ENCODE results near the gene ST8SIA6. TPM values are rescaled to one million over a fixed set of nuclear protein-coding genes. Genes with fewer than 3 reads are reported as not detected.

The ST8SIA6 gene
- total and polyA plus RNA-seq, 2 of the 8 experiments (the other 6 are each of a cell fraction or from before 2014, with no cell fraction given), result 0.70 to 1.1 TPM

- Histone ChIP-seq H2BK15ac (ENCODE audit: low read length) (no peak overlapping the region), H3K27me3 (replicated peaks in 1 of 4; ENCODE audit: control insufficient read depth in 3 of 4, extremely low read depth in 1 of 4, insufficient read depth in 3 of 4, low read length in 3 of 4) (no peaks in the 10 kb centered on the region), H2BK12ac (ENCODE audit: low read depth, low read length) (no peak overlapping the region), H3K4me1 (replicated peaks in 1 of 4; ENCODE audit: control insufficient read depth in 3 of 4, insufficient read depth in 4 of 4, low read length in 3 of 4) (no peaks in the 10 kb centered on the region), H3K79me2 (ENCODE audit: control insufficient read depth in 1 of 2, insufficient read depth in 2 of 2, low read length in 2 of 2) (no peaks in the 10 kb centered on the region), H2AFZ (ENCODE audit: low read length) (no peak overlapping the region), H3K14ac (ENCODE audit: insufficient read length) (no peak overlapping the region), H4K91ac (replicated peaks; ENCODE audit: insufficient read length, low read length) (no peak overlapping the region), H2BK120ac (replicated peaks; ENCODE audit: low read depth, low read length) (no peak overlapping the region), H4K8ac (ENCODE audit: extremely low read depth, insufficient read depth, low read length) (no peak overlapping the region), H2BK20ac (ENCODE audit: low read length) (no peak overlapping the region), H3K9me3 (ENCODE audit: insufficient read depth in 2 of 2, low read depth in 1 of 2, low read length in 1 of 2) (no peaks in the 10 kb centered on the region), H3K9ac (replicated peaks in 1 of 4; ENCODE audit: extremely low read depth in 1 of 4, low read depth in 3 of 4, low read length in 3 of 4) (no peak overlapping the region), H3K27ac (ENCODE audit: low read depth, low read length) (no peak overlapping the region), H4K5ac (ENCODE audit: insufficient read length, low read depth, low read length) (no peak overlapping the region), H2BK5ac (ENCODE audit: low read depth, low read length) (no peak overlapping the region), H3K4me3 (ENCODE audit: extremely low read depth in 1 of 4, insufficient read depth in 2 of 4, low read depth in 3 of 4, low read length in 4 of 4) (no peak overlapping the region), H3K23me2 (ENCODE audit: low read depth, low read length) (no peaks in the 10 kb centered on the region), H2AK5ac (ENCODE audit: low read depth, low read length) (no peak overlapping the region), H3K36me3 (ENCODE audit: control insufficient read depth in 2 of 4, insufficient read depth in 4 of 4, low read length in 3 of 4) (no peaks in the 10 kb centered on the region), H3K4me2 (ENCODE audit: insufficient read depth in 1 of 2, low read depth in 2 of 2, low read length in 2 of 2) (no peak overlapping the region), H3K56ac (replicated peaks; ENCODE audit: insufficient read length, low read depth, low read length) (no peak overlapping the region), H3K4ac (replicated peaks; ENCODE audit: insufficient read length, low read depth, low read length) (no peak overlapping the region), H3K18ac (ENCODE audit: extremely low read depth, low read length) (no peak overlapping the region), H3K79me1 (ENCODE audit: low read depth, low read length) (no peaks in the 10 kb centered on the region), H4K20me1 (replicated peaks in 1 of 2; ENCODE audit: control insufficient read depth in 1 of 2, insufficient read depth in 2 of 2, low read length in 2 of 2) (no peaks in the 10 kb centered on the region), H3K23ac (ENCODE audit: insufficient read length) (no peak overlapping the region)
- ChIA-PET CTCF (ENCODE audit: partially characterized antibody) (no interaction called here), POLR2A (ENCODE audit: partially characterized antibody) (no interaction called here)
- 93% methylated on average over 2 of the region's 2 CpGs; no CpG with 5 or more reads in 1 of the 2 experiments for WGBS, 2 experiments (ENCODE audit: extremely low coverage in 1 of 2, insufficient coverage in 1 of 2, insufficient read length in 1 of 2, insufficient replicate concordance in 2 of 2, low coverage in 1 of 2, low lambda C conversion rate in 2 of 2, missing lambda C conversion rate in 1 of 2)
- TF ChIP-seq POLR2AphosphoS5 (IDR thresholded peaks at IDR 0.05; ENCODE audit: low read depth, low read length) (no peak), KDM4A (IDR thresholded peaks at IDR 0.05; ENCODE audit: low read depth, low read length, severe bottlenecking) (no peak), TEAD4 (IDR thresholded peaks at IDR 0.05; ENCODE audit: low read depth, low read length) (no peak), SIX5 (IDR thresholded peaks at IDR 0.05; ENCODE audit: low read depth, low read length) (no peak)
- no peak for FAIRE-seq
- DNase-seq (ENCODE audit: low read depth in 1 of 2, low spot score in 2 of 2), result no peak
Measured at GRCh38 chr10:17335065-17335464, 119.3 kb downstream of the ST8SIA6 start.

Measured in H1 (cell line).